GM12874 (cell line): ENCODE data around the gene ATG7.

ENCODE experiments used
- CTCF ChIP-seq: IDR thresholded peaks from 2 replicates; pipeline ENCODE4 v1.5.1; 2011; ENCODE audit warnings: low read depth, mild to moderate bottlenecking, control low read depth, low read length, moderate library complexity; ENCODE audit not compliant: insufficient read depth

The ATG7 gene

DNA sequence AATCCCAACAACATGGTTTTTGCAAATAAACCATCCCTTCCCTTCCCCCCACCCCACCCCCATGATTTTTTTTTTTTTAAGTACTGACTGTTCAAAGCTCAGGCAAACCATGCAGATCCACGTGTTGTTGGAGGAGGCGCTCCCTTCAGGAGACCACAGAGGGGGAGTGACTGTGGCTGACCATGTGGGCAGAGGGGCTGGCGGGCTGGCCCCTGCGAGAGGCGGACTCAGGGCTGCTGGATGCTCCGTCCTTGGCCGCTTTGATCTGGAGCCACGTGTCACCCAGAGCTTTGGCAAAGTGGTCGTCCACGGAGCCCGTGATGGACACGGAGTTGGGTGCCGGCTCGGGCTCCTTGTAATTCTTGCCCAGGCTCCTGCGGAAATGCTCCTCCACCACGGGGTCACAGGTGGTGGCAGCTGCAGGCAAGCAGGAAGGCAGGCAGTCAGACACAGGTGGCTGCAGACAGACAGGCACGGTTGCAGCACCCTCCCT, 286.3 kb downstream of the ATG7 start:
- no peak for TF ChIP-seq CTCF

GRCh38 chr3:11558918-11559815, 287.0 kb downstream of the ATG7 start:
- TF ChIP-seq CTCF: no peak

GRCh38 chr3:11559816-11560633, 287.8 kb downstream of the ATG7 start:
- TF ChIP-seq CTCF: no peak

DNA sequence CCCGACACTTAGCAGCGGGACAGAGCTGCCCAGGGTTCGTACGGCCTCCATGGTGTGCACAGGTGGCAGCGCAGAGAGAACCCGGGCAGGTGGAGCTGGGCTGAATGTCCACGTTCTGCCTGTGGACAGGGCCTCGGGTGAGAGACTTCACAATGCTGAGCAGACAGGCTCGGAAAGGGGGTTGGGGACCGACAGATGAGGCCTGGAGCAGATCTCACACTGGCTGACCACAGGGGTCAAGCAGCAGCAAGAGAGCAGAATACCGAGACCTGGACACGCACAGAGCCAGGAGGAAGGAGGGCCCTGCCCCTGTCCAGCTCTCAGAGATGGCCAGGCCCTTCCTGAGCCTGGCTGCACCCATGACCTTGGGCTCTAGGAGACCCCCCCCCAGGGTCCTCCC, 288.5 kb downstream of the ATG7 start:
- no peak for TF ChIP-seq CTCF

GRCh38 chr3:11562277-11562881, 290.2 kb downstream of the ATG7 start:
- no peak for TF ChIP-seq CTCF

DNA sequence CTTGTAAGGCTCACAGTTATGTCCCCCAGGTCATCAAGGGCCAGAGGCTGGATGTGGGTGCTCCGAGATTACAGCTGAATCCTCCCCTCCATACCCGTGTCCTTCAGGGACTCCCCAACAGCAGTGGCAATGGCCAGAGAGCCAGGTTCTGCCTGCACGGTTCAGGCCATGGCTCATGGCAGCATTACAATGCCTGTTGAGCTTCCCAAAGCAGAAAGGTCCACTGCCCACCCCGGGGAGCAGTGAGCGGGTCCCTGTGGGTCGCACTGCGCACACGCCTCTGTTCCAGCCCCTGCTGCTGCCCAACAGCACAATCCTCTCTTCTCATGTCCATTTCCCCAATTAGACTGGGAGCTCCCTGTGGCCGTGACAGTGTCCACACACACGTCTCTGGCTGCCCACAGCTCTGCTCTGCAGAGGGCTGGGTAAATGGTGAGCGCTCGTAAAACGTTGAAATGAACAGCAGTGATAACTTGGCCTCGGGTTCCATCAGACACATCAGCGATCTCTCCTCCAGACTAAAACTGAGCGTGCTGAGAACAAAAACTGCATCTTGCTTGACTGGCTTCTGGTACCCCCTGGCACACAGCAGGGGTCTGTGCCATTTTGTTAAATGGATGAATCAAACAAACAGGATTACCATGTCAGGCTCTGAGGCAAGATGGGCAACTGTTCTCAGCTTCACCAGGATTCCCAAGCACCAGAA, 291.1 kb downstream of the ATG7 start:
- no peak for TF ChIP-seq CTCF

DNA sequence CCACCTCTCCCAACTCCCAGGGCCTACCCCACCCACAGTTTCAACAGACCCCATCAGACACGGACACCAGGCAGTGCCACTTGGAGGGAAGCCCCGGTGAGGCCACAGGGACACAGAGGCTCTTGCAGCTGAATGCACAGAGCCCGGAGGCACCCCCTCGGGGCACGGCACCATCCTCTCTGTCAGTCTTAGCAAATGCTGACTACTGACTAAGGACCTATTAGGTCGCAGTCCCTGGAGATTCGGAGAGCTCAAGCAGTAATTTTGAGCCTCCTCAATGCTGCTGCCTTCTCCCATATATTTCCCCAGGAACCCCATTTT, 291.6 kb downstream of the ATG7 start:
- TF ChIP-seq CTCF: no peak
